GF-D8 (cell line): ENCODE data around the gene NELL1.

Experiments used
- DNase-seq: peaks from one replicate; lab custom pipeline; 2025; lab: John Stamatoyannopoulos, UW

The NELL1 gene

DNA sequence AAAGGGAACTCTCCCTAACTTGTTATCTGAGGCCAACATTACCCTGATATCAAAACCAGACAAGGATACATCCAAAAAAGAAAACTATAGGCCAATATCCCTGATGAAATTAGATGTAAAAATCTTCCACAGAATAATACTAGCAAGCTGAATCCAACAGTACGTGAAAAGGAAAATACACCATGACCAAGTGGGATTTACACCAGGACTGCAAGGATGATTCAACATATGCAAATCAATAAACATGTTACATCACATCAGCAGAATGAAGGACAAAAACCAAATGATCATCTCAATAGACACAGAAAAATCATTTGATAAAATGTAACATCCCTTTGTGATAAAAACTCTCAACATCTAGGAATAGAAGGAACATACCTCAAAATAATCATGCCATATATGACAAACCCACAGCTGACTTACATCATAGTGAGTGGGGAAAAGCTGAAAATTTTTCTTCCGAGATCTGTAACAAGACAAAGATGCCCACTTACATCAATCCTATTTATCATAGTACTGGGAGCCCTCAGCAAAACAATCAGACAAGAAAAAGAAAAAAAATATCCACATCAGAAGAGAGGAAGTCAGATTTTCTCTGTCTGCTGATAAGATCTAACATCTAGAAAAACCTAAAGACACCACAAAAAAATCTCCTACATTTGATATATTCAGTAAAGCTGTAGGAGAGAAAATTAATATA, 820.2 kb downstream of the NELL1 start:
- DNase-seq = no peak

DNA sequence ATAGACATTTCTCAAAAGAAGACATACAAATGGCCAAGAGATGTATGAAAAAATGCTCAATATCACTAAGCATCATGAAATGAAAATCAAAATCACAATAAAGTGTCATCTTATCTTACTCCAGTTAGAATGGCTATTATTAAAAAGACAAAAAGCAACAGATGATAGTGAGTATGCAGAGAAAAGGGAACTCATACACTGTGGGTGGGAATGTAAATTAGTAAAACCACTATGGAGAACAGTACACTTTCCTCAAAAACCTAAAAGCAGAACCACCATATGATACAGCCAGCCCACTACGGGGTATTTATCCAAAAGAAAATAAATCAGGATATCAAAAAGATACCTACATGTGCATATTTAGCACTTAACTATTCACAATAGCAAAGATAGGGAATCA, 823.5 kb downstream of the NELL1 start:
- no peak for DNase-seq

DNA sequence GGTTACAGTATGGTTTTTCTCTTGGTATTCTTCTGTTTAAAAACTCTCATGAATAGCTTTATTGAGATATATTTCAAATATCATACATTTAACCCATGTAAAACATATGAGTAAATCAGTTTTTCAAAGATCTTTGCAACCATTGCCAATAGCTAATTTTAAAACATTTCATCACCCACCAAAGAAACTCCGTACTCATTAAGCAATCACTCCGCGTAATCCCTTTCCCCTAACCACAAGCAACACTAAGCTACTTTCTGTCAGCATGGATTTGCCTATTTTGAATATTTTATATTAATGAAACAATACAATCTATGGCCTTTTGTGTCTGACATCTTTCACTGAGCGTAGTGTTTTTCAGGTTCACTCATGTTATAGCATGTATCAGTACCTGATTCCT, 825.6 kb downstream of the NELL1 start:
- no peak for DNase-seq

DNA sequence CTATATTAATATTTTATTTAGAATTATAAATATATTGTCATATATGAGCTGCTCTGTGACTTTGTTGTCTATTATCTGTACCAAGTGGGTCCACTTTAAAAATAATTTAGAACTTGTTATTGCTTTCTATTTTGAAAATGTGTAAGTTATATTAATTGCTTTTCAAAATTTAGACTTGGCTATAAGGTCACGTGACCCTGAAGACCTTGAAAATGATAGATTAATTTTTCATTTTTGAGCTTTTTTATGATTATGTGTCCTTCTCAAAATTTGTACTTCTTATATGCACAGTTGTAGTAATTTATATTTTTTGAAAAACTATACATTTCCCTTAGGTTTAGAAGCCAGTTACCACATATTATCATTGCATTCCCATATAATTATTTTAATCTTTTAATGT, 826.5 kb downstream of the NELL1 start:
- no peak for DNase-seq

DNA sequence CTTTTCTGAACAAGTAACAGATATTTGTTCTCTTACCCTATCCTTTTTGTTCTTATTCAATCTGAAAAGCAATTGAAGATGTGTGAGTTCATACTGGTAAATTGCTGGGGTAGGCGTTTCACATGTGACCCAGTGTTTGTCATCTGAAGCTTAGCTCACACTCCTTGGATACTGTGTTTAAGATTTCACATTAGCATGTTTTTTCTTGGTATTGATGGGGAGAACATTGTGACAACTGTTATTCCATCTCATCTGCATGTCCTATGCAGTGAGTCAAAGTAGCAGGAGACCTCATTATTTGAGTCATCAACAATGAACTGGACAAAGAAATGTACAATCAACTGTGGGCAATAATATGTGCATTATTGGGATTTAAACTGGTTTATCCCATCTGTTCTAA, 831.9 kb downstream of the NELL1 start:
- DNase-seq = no peak

DNA sequence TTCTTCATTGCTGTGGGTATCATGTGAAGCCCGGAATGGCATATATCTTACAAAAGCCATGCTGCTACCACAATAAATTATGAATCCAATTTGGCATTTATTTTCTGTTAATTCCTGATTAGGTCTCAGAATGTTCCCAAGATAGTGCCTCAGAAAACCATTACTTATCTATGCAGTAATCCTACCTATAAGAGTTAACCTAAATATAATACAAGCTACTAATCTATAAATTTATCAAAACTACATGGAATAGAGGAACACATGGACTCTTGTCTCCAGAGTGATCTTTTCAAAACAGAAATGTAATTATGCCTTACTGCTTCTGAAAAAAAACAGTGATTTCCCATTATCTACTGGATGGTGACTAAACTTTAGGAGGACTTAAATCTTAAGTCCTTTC, 835.7 kb downstream of the NELL1 start:
- DNase-seq = no peak

DNA sequence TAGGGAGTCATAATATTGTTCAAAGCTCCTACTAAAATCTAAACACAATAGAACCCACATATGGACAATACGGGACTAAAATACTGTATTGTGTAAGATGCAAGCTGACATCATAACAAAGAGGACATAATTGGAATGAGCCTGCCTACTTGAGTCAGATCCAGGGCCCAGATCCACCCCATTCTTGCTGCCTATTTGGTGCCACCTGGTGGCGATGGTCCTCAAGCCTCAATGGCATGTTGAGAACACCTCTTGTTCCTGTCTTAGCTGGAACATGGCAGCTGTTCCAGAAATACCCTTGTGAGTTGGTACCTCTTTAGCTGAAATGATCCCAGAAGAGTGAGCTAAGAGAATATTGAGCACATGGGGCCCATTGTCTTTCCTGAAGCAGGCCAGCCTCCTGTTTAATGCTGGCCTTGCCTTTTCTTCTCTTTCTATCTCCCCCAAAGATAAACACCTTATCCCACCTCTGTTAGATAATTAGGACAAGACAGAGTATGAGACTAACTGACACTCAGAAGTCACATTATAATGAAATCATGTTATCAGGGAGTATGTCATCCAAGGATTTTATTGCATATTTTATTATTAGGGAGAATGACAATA, 842.6 kb downstream of the NELL1 start:
- no peak for DNase-seq

DNA sequence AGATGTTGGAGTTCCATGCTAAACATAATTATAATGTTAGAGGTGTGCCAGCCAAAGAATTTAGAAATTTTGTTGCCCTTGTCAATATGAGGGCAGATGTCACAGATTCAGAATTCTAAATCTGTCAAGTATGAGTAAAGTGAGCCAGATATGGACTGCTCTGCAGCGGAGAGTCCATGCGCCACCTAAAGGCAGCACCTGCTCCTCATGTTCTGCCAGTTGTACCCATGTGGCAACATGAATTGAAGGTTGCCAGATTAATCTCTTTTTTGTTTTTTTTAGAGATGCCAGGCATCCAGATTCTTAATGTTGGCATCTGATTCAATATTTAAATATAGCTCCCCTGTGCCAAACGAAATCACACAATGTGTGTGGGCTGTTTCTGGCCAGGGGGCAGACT, 844.9 kb downstream of the NELL1 start:
- no peak for DNase-seq

DNA sequence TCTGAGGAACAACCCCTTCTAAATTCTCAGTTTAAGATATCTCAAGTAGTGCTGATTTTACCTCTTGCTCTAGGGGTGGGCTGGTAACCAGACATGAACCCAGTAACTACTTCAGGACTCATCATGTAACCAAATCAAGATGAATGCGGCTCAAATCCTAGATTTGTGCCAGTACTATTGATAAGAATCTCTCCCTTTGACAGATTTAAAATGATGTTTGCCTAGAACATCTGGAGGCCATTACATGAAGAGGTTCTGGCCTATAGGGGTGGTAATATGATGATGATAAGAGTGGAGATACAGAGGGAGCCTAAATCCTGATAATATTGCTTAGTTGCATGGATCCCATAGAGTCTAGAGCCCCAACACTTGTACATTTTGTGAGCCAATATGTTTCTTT, 850.9 kb downstream of the NELL1 start:
- no peak for DNase-seq

DNA sequence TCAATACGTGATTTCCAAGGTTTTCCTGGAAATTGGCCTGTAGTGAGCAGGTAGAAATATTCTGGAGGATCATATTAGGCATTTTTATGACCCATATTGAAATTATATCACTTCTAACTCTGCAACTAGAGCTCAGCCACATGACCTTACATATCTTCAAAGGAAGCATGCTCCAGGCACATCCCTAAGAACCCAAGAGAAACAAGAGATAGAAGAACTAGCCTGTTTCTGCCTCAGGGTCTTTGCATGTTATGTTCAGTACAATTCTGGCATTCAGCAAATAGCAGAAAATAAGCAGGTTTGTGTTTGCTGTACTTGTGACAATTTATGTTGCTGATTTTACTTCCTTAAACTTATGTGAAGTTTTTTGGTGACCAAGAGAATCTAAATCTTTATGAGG, 859.8 kb downstream of the NELL1 start:
- DNase-seq = no peak

DNA sequence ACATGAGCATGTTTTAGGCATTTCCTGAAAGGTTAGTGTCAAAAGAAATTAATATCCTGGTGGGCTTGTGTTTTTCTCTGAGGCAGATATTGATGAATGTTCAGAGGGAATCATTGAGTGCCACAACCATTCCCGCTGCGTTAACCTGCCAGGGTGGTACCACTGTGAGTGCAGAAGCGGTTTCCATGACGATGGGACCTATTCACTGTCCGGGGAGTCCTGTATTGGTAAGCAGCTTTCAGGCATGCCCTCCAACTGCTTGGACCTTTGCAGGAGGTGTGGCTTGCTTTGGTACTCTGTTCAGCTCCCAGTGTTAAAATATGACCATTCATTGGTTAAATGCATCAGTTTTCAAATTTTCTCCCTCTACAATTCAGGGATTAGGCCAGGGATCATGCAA, 864.9 kb downstream of the NELL1 start:
- no peak for DNase-seq

DNA sequence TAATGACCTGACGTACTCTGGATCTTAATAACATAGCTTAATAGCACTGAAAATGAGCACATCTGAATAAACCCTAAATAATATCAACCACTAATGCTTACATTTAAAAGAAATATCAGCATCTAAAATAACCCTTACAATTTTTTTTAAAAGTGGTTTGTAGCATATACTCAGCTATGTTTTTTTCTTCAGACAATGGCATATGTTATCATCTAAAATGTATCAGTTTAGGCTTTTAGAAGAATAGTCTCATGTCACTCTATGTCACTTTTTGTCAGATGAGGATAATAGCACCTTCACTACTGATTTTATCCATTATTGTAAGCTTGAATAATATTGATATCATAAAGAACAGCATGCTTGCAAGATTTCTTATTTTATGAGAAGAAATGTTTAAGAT, 868.6 kb downstream of the NELL1 start:
- DNase-seq = no peak

DNA sequence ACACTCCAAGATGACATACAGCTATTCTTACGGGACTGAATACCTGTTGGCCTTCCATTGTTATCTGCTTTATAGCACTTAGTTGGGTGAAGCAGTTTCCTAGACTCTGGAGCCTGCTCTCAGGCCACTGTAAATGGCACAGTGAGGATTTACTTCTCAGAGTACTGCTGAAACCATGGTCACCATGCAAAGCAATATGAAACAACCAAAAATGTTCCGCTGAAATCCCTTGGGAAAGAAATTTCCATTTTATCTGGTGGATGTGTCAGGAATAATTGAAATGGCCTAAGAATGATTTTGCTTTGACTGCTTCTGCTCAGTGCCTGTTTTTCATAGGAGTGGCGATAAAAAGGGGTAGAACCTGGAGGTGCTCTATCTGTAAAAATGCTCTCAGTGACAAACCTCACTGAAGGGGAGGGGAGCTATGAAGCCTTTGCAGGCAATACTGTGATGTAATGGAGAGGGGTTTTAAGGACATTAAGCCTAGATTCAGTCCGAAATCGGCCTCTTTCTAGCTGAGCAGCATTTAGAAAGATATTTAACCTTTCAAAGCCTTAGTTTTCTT, 871.9 kb downstream of the NELL1 start:
- DNase-seq = no peak

DNA sequence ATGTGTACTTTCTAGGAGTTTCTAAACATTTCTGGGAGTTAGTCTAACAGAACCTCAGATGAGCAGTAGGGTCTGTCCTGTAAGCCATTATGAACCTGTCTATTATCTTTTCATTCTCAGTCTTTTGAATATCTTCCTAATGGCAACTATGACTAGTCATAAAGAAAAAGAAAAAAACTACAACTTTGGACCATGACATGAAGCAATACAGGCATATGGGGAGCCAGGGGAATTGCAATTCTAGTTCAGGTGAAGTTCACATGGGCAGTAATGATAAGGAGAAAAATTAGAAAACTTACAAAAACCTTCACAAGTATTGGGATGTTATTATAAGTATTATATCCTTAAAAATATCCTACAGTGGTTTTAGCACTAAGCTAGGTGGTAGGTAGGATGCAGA, 874.5 kb downstream of the NELL1 start:
- DNase-seq = no peak

DNA sequence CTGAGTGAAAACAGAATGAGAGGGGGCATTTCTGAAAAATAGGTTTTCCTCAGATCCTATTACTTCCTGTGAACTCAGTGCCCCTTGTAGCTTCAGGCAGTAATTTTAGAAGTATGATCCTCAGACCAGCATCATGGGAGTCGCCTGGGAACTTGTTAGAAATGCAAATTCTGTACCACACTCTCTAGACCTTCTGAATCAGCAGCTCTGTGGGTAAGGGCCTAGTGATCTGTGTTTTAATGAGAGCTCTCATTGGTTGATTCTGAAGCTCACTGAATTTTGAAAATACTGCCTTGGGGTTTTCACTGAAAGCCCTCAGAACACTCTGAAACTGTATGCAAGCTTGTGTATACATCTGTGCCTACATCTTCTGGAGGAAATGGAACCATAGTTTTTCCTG, 876.3 kb downstream of the NELL1 start:
- no peak for DNase-seq

DNA sequence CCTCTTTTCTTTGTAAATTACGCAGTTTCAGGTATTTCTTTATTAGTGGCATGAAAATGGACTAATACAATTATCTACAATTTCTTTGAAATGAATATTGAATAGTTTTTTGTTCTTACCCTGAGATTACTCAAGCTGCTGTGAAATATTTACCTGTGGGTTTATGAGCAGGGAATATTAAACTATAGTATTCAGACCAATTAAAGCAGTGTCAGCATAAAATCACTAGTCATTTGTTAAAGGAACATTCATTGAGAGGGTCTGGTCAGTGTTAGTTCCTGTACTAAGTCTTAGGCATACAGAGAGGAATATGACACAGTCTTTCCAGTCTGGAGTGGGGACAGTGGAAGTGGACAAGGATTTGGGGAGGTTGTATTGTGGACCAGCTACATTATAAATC, 877.3 kb downstream of the NELL1 start:
- no peak for DNase-seq

DNA sequence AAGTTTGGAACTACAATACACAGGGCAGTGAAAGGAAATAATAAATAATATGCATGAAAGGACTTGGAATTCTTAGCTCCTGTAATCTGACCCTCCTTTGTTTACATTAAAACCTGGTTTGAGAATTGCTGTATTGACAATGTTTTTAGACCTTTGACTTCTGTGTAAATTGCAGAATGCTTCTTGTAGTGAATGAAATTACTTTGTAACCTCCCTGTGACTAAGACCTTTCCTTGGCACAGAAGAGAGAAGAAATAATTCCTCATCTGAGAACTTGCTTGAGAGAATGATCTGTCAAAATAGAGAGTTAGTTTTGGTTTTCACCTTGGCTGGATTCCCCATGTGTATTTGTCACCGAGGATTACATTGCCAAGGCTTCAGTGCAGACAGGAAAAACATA, 883.5 kb downstream of the NELL1 start:
- no peak for DNase-seq

DNA sequence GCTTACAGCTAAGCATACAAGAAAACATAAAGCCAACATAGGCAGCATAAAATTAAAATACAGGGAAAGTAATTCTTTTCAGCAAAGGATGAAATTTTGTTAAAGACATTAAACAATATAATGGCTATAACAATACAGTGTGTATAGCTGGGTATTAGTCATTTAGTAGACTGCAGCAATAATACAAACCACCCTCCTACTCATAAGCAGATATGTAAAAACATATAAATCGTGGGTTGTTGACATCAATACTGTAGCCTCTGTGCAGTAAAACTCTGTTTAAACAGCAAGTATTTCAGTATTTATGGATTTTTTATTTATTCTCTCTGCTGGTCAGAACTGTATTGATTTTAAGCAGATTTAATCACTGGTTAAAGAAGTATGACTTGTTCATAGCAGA, 884.4 kb downstream of the NELL1 start:
- no peak for DNase-seq

DNA sequence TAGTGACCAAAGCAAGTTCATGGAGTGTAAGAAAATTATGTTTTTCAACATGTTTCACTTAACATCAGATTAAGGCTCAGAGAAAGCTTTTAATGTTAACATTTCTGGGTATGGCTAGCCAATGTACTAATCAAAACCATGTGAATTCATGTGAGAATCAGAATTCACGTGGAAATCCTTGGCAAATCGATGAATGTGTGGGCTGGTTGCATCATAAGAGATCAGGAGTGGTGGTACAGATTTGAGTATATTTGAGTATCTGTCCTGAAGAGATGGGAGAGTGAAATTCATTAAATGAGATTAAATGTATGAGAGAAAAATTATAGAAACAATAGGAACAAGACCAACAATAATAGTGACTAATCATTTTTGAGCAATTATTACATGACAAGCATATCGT, 884.9 kb downstream of the NELL1 start:
- no peak for DNase-seq

DNA sequence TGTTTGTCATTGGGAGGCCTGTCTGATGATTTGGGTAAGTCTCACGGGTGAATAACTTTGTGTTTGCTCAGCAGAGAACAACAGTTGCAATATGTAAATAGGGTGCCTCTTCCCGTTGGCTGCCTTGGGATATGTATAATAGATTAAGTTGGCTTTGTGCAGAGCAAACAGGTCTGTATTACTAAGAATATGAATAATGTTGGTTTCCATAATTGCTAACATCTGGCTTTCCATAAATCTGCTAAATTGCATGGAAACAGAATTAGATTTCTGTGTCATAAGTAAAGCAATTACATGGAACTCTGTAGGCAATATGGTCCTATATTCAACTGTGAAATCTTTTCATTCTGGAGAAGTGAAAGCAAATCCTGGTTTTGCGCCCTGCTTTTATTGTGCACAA, 887.5 kb downstream of the NELL1 start:
- DNase-seq = no peak

DNA sequence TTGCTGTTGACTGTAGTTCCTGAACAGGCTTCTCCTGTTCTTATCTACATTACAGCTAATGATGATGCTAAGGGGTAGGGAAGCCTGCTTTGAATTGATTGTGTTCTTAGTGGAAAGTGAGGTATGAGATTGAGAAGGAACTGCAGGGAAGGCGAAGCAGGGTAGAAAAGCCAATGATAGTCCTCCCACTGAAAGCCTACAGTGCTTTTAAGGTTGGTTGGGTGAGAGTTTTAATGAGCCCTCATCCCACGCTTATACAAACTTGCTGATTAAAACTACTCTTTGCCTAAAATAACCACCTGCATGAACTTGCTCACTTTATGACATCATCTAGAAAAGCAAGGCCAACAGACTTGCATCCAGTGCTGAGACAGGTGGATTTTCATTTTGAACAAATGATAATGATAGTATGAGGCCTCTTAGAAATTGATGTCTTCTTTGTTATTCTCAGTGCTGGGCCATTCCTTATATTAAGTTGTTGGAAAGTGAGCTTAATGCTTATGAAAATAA, 891.1 kb downstream of the NELL1 start:
- DNase-seq = no peak

DNA sequence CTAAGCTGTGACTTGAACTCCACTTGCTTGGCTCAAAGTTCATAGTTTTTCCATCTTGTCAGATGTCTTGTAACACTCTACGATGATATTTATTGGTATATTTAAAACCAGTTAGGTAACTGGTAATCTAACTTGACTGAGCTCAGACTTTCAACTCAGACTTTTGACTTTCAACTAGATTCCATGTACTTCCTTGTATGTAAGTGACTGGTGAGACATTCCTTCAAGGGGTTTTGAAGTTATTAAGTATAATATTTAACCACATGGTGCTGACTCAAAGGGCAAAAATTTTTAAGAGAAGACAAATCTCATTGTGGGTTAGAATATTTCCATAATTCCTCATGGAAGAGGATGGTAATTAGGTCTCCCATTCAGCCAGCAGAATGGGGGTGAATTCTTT, 892.2 kb downstream of the NELL1 start:
- no peak for DNase-seq

DNA sequence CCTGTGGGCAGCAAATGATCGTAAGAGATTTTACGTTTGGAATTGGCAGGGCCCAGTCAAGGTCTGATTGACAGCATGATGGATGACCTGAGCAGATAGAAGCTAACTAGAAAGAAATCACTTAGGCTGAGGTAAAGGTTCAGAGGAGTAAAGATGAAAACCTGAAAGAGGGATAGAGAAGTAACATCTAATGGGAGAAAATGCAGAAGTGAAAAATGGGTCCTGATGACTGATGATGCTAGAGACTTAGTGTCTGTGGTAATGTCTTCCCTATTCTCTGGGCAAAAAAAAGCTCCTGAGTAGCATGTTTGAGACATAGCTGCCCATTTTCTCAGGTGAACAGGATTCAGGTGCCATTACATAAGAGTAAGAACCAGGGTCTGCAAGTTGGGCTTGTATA, 894.7 kb downstream of the NELL1 start:
- DNase-seq = no peak
